NCI-H146 treated with DMSO at 0.1 percent for 48 hours (cell line): Measurements from ENCODE around the gene RRP7A.
"Not testable (repeated sequence)": the region's sequence is repeated elsewhere in the genome, so short reads cannot be mapped to it uniquely, and the experiment has no call there.

Experiments used
- DNase-seq: peaks from one replicate; lab custom pipeline; 2025; ENCODE audit not compliant: unreplicated experiment; lab: John Stamatoyannopoulos, UW

Gene RRP7A

DNA sequence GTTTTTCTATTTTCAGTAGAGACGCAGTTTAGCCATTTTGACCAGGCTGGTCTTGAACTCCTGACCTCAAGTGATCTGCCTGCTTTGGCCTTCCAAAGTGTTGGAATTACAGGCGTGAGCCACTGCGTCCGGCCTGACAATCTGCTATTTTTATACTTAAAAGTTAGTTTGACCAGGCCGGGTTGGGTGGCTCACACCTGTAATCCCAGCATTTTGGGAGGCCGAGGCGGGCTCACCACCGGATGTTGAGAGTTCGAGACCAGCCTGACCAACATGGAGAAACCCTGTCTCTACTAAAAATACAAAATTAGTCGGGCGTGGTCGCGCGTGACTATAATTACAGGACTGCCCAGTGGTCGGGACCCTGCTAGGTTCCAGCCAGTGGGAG, 19.8 kb downstream of the RRP7A start:
- not testable (repeated sequence) for DNase-seq

GRCh38 chr22:42495533-42496141, 24.0 kb downstream of the RRP7A start:
- DNase-seq = peak; percentile 15

DNA sequence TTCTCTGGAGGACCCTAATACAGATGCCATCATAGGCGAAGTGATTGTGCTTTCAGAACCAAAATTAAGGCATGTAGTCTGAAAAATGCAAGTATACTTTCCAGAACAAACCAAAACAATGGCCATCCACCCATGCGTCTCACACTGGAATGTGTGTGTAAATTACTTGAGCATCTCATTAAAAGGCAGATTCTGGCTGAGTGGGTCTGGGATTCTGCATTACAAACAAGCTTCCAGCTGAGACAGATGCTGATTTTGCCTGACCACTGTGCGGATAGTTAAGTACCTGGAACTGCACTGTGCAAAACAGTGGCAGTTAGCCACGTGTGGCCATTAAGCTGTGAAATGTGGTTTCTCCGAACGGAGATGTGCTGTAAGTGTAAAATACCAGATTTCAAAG, 26.2 kb downstream of the RRP7A start:
- no peak for DNase-seq

GRCh38 chr22:42492323-42492690, 27.3 kb downstream of the RRP7A start:
- no peak for DNase-seq

GRCh38 chr22:42490243-42490832, 29.3 kb downstream of the RRP7A start:
- no peak for DNase-seq

- DNase-seq = no peak
These were observed 30.6 kb downstream of the RRP7A start for GRCh38 chr22:42489000-42489399.

DNA sequence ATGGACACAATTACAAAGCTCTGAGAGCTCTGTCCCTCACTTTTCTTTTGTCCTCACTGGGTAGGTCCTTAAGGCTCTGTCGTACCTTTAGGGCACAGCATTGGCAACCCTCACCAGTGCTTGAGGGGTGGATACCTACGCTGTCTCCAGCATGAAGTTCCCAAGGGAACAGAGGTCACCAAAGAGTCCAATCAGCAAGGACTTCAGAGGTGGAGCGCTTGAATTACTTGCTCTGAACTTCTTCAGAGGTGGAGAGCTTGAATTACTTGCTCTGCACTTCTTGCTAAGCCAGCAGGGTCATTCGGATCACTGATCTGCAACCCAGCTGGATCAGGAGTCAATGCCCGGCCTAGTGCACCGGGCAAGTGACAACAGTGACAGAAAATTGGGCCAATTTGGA, 35.1 kb downstream of the RRP7A start:
- no peak for DNase-seq

GRCh38 chr22:42483610-42484223, 35.9 kb downstream of the RRP7A start:
- not testable (repeated sequence) for DNase-seq

DNA sequence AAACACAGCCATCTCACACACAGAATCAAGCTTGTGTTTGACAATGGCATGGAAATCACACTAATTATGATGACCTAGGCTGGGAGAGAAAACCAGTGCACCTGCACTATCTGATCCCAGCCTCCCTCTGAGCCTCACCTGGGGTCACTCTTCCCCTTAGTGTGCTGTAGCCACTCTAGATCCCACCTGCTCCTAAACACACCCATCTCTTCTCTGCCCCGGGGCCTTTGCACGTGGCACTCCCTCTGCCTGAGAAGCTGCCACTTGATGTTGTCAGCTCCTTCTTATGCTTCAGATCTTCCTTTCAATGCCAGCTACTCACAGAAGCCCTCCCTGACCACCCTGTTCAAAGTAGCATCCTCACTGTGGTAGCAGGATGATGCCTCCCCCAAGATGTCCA, 44.5 kb downstream of the RRP7A start:
- DNase-seq = peak; percentile 13

DNA sequence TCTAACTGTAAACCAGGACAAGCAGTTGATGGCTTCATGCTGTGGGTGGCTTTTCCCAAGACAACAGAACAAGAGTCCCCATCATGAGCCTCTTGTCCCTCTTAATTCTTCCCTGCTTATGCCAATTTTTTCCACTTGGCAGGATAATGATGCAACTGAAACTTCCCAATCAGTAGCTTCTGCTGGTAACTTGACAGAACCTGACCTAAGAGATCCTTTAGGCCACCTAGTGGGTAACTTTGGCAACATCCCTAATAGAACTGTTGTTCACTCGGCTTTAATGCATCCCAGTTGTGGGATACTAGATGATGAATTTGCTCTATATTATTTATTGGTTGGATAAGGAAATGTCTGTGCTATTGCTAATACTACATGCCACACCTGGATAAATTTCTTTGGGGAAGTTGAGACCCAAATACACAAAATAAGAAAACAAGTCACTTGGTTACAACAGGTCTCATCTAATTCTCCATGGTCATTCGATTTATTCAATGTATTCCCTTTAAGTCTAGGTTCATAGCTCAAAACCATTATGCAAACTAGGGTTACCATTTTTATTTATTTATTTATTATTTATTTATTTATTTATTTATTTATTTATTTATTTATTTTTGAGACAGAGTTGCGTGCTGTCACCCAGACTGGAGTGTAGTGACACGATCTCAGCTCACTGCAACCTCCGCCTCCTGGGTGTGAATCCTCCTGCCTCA, 46.0 kb downstream of the RRP7A start:
- no peak for DNase-seq

DNA sequence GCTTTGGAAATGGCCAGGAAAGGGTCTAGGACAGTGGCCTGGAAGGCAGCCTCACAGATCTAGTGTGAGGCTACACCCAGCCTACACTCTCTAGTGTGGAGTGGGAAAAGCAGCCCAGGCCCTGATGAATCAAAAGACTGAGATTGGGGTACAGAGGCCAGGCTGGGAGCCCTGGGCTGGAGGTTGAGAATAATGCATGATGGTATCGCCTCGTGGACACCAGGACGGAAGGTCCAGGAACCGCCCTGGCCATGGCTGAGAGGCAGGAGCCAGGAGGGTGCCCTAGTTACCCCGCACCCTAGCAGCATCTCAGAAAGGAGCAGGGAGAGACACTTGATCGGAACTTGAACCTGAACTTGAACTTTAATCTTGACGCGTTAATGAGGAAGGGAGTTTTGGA, 46.9 kb downstream of the RRP7A start:
- no peak for DNase-seq

GRCh38 chr22:42471441-42471840, 48.2 kb downstream of the RRP7A start:
- no peak for DNase-seq

DNA sequence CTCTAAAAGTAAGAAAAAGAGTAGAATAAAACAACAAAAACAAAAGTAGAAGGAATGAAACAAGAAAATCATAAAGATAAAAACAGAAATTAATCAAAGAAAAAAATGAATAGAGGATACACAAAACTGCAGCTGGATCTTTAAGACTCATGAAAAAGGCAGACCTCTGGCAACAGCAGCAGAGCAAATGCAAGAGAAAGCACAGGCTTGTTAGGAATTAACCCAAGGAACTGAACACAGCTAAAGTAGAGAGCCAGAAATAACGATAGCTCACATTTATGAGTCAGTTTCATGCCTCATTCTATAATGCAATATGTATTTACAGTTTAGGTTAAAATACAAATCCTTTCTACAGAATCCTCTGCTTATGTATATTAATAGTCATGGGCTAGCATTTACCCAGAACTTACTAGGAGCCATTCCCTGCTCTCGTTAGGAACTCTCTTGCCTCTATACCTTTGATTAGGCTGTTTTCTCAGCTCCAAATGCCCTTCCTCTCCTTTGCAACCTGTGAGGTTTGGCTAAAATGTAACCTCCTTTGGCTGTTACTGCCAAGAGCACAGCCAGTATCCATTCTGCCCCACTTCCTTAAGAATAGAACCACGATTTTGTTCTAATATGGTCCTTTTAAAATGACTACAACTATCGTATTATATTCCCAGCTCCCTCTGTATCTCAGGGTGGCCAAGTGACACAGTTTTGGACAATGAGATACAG, 49.1 kb downstream of the RRP7A start:
- DNase-seq = no peak

DNA sequence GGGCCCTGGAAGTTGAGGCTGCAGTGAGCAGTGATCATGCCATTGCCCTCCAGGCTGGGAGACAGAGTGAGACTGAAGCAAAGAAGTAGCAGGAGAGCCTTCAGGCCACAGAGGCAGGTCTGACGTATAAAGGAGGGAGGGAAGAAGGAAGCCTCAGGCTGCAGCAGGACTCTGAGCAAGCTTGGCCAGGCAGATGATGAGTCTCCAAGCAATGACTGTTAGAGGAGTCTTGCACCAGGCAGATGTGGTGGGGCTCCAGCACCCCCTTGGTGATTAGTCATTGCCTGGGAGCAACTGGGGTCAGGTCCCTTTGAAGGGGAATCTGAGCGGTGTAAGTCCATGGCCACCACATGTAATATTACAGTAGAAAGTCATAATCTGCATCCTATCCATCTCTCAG, 50.8 kb downstream of the RRP7A start:
- DNase-seq = no peak

DNA sequence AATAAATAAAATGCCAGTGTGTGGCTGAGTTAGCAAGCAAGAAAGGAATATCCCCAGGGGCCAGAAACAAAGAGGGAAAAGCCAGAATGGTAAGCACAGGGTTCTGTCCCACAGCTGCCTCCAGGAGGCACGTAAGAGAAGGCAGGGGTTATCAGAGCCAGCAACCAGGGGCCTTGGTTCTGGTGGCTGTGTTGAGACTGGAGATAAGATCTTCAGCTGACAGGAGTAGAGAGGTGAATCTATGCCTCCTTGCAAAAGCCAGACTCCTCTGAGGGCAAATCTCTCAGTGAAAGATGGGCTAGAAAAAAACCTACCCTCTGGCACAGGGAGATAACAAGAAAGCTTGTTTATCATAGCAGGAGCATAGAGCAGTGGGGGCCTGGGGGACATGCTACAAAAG, 57.6 kb downstream of the RRP7A start:
- DNase-seq = peak; percentile 77

DNA sequence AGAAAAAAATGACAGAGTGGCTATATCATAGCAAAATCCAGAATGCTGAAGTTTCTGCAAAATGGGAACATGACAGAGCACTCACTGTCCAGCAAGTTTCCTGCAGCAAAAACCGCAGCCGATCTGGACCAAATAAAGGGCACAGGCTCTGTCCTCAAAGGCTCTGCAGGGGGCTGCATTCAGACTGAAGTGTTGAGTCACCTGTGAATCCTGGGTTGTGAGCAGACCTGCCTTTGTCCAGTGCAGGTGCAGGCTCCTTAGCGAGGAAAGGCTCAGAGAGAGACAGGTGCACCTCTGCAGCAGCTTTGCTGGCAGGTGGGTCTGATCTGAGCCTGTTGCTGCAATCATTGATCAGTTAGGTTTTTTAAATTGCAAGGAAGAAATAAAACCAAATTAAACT, 58.1 kb downstream of the RRP7A start:
- DNase-seq = peak; percentile 90
